Renal pelvis (tissue), 4 donors: Measurements from ENCODE around the gene ACSF3. TPM values are rescaled to one million over a fixed set of nuclear protein-coding genes. Genes with fewer than 3 reads are reported as not detected.

ENCODE experiments used
- DNase-seq: peaks from one replicate; pipeline ENCODE4 v3.0.0-alpha.2; 2013
- polyA plus RNA-seq, 3 donors: library from polyadenylated mRNA; unstranded; fragments of 120-200 nt; gene quantifications; one replicate each; pipeline ENCODE4 v1.2.1, GENCODE V29; 2013; ENCODE audit not compliant: insufficient read length in 3 of 3

The ACSF3 gene
- polyA plus RNA-seq, 3 donors: 28.5 to 43.3 (median 37.1) TPM

DNA sequence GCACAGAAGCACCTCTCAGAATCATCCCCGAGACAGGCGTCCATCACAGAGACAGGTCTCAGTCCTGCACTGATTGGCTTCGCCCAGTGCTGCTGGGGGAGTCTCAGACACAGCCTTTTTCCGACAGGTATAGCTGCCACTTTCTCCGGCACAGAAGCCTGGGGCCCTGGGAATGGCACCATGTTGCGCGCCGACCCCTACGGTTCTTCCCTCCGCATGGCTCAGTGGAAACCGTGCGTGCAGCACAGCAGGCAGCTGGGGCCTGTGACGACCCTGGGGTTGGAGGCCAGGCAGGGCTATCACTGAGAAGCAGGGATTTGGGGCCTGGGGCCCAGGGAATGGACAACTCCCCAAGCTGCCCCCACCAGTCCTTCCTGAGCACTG is 48.2 kb downstream of the ACSF3 start:
- DNase-seq: no peak

DNA sequence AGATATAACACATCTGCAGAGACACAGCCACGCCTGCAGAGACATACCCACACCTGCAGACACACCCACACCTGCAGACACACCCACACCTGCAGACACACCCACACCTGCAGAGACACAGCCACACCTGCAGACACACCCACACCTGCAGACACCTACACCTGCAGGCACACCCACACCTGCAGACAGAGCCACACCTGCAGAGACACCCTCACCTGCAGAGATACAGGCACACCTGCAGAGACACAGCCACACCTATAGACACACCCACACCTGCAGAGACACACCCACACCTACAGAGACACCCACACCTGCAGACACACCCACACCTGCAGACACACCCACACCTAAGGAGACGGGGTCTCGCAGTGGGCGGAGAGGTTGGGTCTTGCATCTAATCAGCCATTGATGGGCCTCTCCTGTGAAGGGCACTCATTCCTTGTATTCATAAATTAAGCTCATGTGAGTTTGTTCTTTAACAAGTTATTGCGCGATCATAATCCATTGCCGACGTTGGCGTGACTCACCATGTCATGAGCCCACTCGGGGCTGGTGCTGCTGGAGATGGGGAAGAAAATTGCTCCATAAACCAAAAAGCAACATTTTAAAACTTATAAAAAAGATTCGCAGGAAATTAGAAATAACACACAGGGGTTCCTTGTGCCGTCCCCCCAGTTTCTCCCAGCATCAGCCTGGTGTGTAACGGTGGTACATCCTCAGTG is 49.0 kb downstream of the ACSF3 start:
- no peak for DNase-seq

DNA sequence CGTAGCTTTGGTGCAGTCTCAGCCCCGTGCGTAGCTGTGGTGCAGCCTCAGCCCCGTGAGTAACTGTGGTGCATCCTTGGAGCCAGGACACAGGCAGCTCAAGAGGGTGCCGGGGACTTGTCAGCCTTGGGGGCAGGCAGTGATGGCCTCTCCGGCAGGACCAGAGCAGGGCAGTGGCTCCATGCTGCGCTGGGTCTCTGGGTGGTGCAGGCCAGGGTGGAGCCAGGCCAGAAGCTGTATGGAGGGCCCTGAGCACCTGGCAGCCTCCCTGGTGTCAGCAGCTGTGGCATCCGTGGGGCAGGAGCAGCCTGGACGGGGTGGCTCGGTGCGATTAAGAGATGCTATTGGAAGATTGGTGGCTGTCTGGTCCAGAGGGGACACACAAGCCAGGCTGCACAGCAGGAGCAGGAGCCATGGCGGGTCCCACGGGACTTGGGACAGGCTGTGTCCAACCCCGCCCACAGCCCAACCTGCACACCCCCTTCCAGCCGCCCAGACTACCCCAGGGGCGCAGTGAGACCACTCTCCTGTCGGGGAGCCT is 49.6 kb downstream of the ACSF3 start:
- DNase-seq: no peak

DNA sequence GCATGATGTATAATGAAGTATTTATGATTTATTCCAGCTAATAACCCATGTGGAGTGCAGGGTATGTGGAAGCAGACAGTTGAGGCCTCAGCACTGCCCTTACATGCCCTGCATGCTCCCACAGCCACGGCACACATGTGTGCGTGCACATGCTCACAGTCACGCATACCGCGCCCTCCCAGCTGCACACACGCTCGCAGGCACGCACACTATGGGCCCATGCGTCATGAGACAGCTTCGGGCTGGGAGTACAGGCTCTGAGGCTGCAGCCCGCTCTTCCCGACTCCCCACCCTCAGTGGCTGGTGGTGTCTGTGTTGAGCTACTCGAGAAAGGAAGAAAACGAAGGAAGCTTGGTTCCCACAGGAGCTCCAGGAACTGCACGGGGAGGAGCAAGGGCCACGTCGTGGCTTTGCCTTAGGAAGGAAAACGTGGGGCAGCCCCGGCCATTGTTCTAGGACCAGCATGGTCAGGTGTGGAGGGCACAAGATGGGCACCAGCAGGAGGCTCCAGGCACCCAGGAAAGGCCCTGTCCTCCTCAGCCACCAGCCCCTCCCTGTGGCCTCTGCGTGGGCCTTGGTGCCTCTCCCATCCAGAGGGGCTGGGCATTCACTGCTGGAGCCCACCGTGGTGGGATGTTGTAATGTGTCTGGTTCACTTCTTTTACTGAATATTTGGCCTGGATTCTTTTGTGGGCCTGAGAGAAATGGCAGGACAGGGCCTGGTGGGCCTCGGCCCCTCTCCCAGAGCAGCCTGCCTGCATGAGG is 50.4 kb downstream of the ACSF3 start:
- DNase-seq: no peak

DNA sequence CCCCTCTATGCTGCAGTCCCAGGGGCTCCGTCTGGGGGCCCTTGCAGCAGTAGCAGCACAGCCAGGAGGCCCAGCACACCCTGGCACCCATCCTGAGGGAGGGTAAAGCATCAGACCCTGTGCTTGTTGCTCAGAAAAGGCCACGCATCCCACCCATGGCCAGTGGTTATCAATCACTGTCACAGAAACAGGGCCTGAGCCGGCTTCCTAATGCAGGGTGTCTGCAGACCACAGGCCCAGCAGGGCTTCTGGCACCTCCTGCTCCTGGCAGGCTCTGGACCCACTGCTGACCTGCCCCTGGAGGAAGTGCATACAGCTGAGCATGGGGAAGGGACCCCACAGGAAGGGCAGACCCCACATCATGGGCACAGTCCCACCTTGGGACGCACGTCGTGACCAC is 51.0 kb downstream of the ACSF3 start:
- no peak for DNase-seq

DNA sequence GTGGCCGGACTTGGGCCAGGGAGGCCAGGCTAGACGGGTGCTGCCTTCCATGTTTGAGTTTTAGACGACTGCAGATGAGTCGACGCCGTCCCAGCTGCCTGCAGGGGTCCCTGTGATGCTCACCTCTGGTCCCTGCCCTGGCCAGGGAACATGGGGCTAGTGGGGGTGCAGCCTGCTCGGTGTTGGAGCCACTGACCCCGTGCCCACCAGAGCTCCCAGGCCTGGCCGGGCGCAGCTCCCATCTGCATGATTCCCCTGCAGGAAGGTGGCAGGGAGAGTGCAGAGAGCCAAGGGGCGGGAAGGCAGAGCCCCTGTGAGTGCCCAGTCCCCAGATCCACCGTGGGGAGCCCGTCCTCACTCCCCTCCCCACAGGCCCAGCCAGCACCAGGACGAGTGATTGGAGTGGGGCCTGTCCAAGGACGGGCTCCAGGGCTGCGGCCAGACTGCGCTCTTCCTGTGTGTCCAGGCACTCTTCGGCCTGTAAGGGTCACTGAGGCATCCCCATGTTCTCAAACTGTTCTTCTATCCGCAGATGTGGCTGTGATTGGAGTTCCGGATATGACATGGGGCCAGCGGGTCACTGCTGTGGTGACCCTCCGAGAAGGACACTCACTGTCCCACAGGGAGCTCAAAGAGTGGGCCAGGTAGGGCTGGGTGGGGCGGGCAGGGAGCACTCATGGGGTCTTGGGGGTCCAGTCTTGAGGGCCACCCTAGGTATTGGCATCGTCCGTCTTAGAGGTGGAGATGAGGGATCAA is 51.9 kb downstream of the ACSF3 start:
- no peak for DNase-seq

DNA sequence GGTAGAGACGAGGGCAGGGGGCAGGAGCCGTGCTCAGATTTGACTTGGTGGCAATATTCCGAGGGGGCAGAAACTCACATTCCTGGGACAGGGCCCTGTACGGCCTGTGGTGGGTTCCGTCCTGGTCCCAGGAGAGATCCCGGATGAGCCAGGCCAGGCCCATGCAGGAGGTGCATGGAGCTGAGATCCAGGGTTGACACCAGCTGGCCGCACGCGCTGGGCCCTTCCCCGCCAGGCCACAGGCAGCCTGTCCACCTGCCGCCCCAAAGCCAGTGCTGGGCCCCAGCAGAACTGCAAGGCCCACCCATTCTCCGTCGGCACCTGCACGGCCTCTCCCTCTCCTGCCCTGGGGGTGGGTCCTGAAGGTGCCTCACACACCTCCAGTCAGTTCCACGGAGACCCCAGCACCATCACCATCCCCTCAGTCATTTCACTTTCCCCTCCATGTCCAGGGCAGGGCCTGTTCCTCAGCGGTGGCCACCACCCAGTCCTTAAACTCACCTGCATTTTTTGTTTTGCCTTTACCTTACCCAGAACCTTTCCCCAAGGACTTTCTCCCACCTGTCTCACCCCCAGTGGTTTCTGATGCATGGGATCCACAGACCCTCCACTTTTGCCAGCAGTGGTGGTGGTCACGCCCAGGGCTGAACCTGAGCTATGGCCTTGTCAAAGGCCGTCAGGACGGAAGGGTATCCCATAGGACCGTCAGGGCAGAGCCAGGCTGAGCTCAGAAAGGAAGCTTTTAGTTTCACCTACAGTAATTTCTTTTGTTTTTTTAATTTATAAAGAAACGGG is 52.8 kb downstream of the ACSF3 start:
- DNase-seq: no peak

DNA sequence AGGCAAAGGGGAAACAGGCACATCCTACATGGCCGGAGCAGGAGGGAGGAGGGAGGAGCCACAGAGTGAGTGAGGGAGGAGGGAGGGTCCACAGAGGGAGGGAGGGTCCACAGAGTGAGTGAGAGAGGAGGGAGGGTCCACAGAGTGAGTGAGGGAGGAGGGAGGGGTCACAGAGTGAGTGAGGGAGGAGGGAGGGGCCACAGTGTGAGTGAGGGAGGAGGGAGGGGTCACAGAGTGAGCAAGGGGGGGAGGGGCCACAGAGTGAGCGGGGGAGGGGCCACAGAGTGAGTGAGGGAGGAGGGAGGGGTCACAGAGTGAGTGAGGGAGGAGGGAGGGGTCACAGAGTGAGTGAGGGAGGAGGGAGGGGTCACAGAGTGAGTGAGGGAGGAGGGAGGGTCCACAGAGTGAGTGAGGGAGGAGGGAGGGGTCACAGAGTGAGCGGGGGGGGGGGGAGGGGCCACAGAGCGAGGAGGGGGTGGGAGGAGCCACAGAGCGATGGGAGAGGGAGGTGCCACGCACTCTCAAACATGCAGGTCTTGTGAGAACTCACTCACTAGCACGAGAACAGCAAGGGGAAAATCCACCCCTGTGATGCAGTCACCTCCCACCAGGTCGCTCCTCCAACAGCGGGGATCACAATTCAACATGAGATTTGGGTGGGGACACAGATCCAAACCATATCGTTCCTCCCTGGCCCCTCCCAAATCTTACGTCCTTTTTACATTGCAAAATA is 53.6 kb downstream of the ACSF3 start:
- DNase-seq: no peak

DNA sequence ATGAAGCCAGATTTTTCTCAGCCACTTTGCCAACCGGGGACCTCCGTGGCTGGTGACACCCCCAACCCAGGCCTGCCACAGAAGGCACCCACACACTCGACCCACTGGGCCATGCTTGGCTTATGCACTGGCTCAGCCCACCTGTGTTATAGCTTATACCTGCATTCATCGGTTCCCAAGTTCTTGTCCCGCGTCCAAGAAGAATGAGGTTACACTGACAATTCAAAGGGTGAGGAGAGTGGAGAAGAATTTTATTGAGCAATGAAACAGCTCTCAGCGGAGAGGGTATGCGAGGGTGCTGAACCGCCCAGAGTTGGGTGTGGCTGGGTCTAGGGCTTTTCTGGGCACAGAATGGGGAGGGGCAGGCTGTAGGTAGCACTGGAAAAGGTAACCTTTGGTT is 55.7 kb downstream of the ACSF3 start:
- DNase-seq: no peak

DNA sequence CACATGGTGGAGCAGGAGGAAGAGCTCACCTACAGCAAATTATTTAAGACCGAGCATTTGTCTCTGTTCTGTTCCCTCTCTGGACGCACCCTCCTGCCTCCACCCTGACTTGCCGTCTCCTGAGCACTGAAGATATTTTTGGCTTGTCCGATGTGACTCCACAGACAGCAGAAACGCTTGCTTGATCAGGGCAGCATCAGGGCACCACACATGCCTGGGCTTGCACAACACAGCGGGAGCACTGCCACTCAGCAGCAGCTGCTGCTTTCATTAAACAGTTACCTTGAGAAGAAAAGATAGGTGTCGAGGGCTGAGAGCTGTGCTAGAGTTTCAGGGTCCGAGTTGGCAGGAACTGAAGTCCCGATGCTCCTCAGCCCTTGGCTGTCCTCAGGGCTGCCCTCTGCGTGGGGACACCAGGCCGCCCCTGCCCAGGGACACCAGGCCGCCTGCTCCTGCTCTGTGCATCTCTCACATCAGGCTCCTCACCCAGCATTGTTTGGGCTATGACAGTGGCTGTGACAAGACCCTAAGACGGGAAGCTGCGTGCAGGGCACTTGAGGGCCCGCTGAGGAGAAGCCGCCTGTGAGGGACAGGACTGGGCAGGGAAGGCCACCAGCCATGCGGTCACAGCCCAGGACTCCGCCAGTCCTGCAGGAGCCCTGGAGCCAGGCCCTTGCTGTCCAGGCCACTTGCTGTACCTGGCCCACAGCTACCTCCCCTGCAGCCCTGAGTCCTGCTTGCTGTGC is 56.6 kb downstream of the ACSF3 start:
- no peak for DNase-seq

DNA sequence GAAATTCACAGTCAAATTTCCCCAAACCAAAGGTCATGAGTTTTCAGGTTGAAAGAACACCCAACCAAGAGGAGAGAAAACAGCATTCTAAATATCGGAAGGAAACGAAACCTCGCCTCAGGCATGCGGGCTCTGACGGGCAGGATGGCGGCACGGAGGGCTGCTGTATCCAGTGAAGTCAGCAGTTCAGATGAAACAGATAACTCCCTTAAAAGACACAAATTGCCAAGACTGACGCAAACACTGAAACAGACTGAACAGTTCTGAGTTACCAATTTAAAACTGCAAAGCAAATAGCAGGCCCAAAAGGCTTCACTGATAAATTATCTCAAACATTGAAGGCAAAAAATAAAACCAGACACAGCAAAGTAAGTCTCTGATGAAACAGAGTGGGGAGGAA is 57.3 kb downstream of the ACSF3 start:
- no peak for DNase-seq

DNA sequence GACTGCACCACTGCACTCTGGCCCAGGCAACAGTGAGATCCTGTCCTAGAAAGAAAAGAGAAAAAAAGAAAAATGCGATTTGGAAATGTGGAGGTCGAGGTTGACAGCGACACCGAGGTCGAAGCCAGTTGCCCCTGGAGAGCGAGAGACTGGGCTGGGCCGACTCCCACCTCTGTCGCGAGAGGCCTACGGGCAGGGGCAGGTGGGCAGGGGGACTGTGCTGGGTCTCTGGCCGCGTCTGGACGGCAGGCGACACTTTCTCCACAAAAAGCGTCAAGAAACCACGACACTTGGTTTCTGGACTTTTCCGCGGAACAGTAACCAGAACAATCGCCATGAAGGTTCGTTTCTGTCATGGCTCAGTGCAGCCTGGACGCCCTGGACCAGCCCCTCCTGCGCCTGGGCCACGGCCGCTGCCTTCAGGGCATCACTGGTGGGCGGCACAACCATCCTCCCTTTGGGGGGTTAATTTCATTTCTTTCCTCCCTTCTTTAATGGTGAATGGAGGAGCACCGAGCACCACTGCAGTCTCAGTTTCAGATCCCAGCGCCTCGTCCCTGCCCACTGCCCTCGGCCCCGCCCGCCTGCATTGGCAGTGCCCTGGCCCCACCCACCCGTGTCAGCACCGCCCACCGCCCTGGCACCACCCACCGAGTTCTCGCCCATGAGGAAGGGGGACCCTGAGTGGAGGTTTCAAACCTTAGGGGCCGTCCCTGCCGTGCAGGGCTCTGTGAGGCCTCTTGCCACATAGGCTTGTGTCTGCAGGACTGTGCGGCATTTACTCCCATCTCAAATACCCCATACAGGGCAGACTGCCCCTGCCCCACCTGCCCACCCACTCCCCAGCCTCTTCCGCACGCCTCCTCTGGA is 59.4 kb downstream of the ACSF3 start:
- no peak for DNase-seq

DNA sequence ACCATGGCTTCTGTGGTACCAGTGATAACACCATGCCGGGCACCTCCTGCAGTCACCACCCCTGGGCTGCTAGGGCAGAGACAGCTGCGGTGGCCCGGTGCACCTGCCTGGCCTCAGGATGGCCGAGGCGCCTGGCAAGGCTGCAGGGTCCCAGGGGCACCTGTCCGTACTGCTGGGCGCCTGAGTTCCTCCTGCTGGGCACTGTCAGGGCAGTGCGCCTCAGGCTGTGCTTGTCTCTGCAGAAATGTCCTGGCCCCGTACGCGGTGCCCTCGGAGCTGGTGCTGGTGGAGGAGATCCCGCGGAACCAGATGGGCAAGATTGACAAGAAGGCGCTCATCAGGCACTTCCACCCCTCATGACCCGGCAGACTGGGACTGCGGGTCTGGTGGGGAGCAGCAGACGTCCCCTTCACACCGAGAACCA is 60.2 kb downstream of the ACSF3 start:
- DNase-seq: no peak

DNA sequence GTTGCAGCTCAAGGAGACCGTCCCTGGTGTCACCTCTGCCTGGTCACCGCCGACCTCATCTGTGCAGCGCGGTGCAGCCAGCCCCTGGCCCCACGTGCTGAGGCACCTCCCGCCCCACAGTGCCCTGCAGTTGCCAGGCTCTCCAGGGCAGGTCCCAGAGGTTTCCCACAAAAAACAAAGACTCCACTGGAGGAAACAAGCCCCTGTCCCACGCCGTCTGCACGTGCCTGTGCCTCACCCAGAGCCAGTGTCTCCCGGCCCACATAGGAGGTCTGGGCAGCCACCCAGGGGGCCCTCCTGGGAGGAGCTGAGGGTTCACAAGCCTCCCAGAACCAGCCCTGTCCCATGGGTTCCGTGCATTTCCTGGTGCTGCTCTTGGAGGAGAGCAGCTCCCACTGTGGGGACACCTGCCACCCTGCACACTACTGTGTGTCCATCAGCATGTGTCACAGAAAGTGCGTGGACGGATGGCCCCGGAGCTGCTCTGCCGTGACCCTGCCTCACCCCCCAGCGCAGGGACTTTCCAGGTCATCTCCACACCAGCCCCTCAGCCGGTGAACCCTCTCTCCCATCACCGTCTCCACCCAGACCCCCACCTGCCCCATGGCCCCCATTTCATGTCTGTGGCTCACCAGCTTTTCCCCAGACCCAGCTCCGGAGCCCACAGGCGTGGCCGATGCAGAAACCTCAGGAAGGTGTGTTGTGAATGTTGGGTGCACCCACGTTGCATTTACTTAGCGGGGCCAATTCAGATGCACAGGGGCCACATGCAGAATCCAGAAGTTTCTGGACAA is 60.9 kb downstream of the ACSF3 start:
- no peak for DNase-seq

DNA sequence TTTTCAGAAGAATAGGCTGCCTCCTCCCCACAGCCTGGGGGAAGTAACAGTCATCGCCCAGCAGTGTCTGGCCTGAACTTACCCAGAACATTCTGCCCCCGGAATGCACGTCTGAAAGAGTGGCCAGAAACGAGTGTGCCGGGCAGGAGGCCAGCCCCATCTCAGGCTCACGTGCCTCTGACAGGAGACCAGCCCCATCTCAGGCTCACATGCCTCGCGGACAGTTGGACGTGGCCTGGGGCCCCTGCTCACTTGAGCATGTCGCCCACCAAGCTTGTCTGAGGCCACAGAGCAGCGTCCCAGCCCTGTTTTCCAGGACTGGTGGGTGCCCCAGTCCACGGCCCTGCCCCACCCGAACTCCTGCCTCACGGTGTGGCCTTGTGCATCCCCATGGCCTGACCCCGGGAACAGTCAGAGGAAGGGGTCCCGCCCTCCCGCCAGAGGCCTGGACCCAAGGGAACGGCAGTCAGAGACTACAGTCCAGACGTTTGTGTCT is 61.6 kb downstream of the ACSF3 start:
- DNase-seq: no peak

DNA sequence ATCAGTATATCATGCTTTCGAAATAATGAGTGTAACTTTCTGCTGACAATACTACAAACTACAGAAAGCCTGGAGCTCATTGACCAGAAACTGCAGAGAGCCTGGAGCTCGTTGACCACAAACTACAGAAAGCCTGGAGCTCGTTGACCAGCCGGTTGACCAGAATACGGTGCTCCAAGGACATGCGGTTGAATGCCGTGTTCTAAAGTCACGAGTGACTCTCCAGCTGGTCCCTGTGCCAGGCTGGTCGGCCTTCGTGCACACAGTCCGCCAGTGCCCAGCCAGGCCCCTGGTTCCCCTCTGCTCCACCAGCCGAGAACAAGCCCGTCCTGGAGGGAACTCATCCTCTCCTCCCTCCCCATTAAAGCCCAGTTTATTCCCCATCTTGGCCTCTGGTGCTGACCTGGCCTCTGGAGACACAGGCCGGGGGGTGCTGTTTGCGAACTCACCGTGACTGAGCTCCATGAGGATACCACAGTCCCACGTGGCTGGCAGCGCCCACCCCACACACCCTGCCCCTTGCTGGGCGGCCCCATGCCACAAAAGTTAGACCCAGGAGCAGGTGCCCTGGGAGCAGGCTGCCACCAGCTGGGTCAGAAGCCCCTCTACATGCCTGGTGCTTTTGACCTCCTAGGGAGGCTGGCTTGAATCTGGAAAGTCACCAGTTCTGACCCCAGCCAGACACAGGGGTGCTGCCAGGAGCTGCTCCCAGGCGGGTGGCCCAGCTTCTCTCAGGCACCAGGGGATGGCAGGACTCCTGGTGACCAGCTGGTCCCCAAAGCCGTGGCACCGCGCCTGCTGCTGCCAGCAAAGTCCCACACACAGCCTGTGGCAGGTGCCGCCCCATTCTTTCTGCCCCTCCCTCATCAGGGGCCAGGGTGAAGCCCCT is 62.4 kb downstream of the ACSF3 start:
- DNase-seq: no peak
